Measurements from ENCODE around the gene KRT6B.

DNA sequence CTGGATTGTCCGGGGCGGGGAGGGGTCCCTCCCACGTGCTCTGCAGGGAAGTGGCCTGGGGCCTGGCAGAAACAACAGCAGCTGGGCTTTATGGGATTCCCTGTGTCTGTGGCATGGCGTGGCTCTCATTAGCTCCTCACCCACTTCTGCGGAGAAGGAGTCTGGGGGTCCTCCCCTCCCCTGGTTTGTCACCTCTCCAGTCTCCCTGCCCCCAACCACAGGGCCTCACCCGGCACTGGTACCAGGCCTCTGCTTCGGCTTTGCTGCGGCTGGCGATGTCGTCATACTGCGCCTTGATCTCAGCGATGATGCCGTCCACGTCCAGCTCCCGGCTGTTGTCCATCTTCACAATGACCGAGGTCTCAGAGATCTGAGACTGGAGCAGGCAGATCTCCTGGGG, 52.2 kb downstream of the KRT6B start:
- TF ChIP-seq POLR2A (IDR thresholded peaks at IDR 0.05; ENCODE audit: low read length) (no peak), GATA1 (IDR thresholded peaks at IDR 0.05; ENCODE audit: low read depth, low read length) (no peak)
